ENCODE measurements around the gene SAPCD2. TPM values are rescaled to one million over a fixed set of nuclear protein-coding genes. Genes with fewer than 3 reads are reported as not detected.

The SAPCD2 gene
- total RNA-seq, 2 donors from 2014 or later, result 19.2 to 57.8 TPM

- Histone ChIP-seq H3K4me1 (no peaks in the 10 kb centered on the region), H3K9me3 (no peaks in the 10 kb centered on the region), H3K9ac (ENCODE audit: low read depth in 2 of 2, low read length in 2 of 2) (no peak overlapping the region), H3K27ac (no peak overlapping the region), H3K27me3 (no peaks in the 10 kb centered on the region), H3K4me3 (no peak overlapping the region), H3K36me3 (no peaks in the 10 kb centered on the region)
- intact Hi-C loops (cut with DNase I), result no loop called here
- TF ChIP-seq, protein P1, sequence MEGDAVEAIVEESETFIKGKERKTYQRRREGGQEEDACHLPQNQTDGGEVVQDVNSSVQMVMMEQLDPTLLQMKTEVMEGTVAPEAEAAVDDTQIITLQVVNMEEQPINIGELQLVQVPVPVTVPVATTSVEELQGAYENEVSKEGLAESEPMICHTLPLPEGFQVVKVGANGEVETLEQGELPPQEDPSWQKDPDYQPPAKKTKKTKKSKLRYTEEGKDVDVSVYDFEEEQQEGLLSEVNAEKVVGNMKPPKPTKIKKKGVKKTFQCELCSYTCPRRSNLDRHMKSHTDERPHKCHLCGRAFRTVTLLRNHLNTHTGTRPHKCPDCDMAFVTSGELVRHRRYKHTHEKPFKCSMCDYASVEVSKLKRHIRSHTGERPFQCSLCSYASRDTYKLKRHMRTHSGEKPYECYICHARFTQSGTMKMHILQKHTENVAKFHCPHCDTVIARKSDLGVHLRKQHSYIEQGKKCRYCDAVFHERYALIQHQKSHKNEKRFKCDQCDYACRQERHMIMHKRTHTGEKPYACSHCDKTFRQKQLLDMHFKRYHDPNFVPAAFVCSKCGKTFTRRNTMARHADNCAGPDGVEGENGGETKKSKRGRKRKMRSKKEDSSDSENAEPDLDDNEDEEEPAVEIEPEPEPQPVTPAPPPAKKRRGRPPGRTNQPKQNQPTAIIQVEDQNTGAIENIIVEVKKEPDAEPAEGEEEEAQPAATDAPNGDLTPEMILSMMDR (IDR thresholded peaks at IDR 0.05), result no peak
- no peak for DNase-seq
Measured at GRCh38 chr9:137109250-137110146, 39.1 kb upstream of the SAPCD2 start.

DNA sequence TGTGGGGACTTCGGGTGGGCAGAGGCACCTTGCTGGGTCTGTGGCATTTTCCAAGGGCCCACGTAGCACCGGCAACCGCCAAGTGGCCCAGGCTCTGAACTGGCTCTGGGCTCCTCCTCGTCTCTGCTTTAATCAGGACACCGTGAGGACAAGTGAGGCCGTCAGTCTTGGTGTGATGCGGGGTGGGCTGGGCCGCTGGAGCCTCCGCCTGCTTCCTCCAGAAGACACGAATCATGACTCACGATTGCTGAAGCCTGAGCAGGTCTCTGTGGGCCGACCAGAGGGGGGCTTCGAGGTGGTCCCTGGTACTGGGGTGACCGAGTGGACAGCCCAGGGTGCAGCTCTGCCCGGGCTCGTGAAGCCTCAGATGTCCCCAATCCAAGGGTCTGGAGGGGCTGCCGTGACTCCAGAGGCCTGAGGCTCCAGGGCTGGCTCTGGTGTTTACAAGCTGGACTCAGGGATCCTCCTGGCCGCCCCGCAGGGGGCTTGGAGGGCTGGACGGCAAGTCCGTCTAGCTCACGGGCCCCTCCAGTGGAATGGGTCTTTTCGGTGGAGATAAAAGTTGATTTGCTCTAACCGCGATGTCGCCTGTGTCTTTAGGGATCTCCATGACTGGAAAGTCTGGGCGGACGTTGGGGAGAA, 38.4 kb upstream of the SAPCD2 start:
- intact Hi-C loops (cut with DNase I), result no loop called here

DNA sequence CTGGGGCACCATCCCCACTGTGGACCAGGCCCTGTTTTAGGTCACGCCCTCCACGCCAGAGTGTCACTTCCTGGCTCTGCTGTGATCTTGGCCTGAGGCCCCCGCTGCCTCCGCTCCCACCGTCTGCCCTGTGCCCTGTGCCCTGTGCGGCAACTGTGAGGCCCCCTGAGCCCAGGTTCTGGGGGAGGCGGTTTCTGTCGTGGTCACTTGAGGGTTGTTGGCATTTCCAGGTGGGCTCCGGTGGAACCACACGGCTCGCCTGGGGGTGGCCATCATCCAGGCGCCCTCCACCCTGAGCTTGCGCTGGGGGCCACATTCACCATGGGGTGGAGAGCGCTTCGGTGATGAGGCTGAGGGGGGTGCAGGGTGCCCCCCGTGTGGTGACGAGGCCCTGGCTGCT, 37.6 kb upstream of the SAPCD2 start:
- Histone ChIP-seq H3K9ac (ENCODE audit: low read depth in 2 of 2, low read length in 2 of 2) (no peak overlapping the region), H3K9me3 (no peaks in the 10 kb centered on the region), H3K4me3 (no peak overlapping the region), H3K36me3 (no peaks in the 10 kb centered on the region), H3K4me1 (no peaks in the 10 kb centered on the region), H3K27me3 (no peaks in the 10 kb centered on the region), H3K27ac (no peak overlapping the region)
- TF ChIP-seq, protein P1 (IDR thresholded peaks at IDR 0.05), result no peak
- intact Hi-C loops (cut with DNase I), result no loop called here
- DNase-seq, result no peak

More for the DNA sequence above, 38.4 kb upstream of the SAPCD2 start:
- Histone ChIP-seq H3K9me3 (no peaks in the 10 kb centered on the region), H3K27ac (no peak overlapping the region), H3K4me3 (no peak overlapping the region), H3K36me3 (no peaks in the 10 kb centered on the region), H3K9ac (ENCODE audit: low read depth in 2 of 2, low read length in 2 of 2) (no peak overlapping the region), H3K27me3 (no peaks in the 10 kb centered on the region), H3K4me1 (no peaks in the 10 kb centered on the region)
- TF ChIP-seq, protein P1 (IDR thresholded peaks at IDR 0.05), result no peak
- DNase-seq, result no peak

DNA sequence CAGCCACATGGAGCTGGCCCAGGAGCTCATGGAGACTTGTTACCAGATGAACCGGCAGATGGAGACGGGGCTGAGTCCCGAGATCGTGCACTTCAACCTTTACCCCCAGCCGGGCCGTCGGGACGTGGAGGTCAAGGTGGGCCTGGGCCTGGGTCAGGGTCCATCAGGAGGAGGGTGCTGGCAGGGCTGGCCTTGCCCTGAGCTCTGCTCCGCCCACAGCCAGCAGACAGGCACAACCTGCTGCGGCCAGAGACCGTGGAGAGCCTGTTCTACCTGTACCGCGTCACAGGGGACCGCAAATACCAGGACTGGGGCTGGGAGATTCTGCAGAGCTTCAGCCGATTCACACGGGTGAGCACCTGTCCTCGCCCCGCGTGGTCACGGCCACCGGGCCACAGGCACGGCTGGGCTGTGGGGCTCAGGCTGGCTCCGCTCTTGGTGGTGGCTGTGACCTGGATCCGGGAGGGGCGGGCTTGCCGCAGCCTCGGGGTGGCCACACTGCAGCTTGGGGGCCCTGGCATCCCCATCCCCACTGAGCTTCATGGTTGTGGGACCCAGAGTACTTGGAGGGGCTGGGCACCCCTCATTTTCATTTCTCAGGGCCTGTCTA, 37.1 kb upstream of the SAPCD2 start:
- Histone ChIP-seq H3K9ac (ENCODE audit: low read depth in 2 of 2, low read length in 2 of 2) (no peak overlapping the region), H3K36me3 (no peaks in the 10 kb centered on the region), H3K4me3 (no peak overlapping the region), H3K27me3 (no peaks in the 10 kb centered on the region), H3K4me1 (no peaks in the 10 kb centered on the region), H3K9me3 (no peaks in the 10 kb centered on the region), H3K27ac (no peak overlapping the region)
- TF ChIP-seq, protein P1 (IDR thresholded peaks at IDR 0.05), result no peak
- intact Hi-C loops (cut with DNase I), result no loop called here
- DNase-seq, result no peak

GRCh38 chr9:137106662-137107250, 36.4 kb upstream of the SAPCD2 start:
- no peaks in the 10 kb centered on the region for H3K27me3 ChIP-seq
- no peak overlapping the region for H3K27ac ChIP-seq
- H3K9me3 ChIP-seq, result no peaks in the 10 kb centered on the region
- no peak overlapping the region for H3K4me3 ChIP-seq
- H3K36me3 ChIP-seq, result no peaks in the 10 kb centered on the region
- intact Hi-C loops (cut with DNase I), result no loop called here
- TF ChIP-seq, protein P1 (IDR thresholded peaks at IDR 0.05), result no peak
- H3K4me1 ChIP-seq, result no peaks in the 10 kb centered on the region
- H3K9ac ChIP-seq (ENCODE audit: low read depth in 2 of 2, low read length in 2 of 2), result no peak overlapping the region
- DNase-seq, result no peak

All from colonic mucosa (tissue), 4 donors.